OCI-LY1 (cell line): ENCODE data around the gene PLCD1.
"Not testable (repeated sequence)": the region's sequence is repeated elsewhere in the genome, so short reads cannot be mapped to it uniquely, and the experiment has no call there.

Source experiments
- H2AFZ ChIP-seq: fragments of 200-600 bp; sonication (generic), shearing (Covaris generic); 2 replicates; pipeline ENCODE4 v1.6.0; 2014; ENCODE audit warnings: antibody characterized with exemption, mild to moderate bottlenecking, low read length
- H3F3A ChIP-seq: fragments of 200-600 bp; sonication (generic), shearing (Covaris generic); 2 replicates; pipeline ENCODE4 v1.6.0; 2014; ENCODE audit warnings: mild to moderate bottlenecking, antibody characterized with exemption, low read length, moderate library complexity; ENCODE audit not compliant: insufficient read depth
- H3K27ac ChIP-seq: fragments of 200-600 bp; sonication (generic); 2 replicates; pipeline ENCODE4 v1.5.1; 2014; ENCODE audit warnings: low read length, mixed run types, mild to moderate bottlenecking, low read depth; ENCODE audit not compliant: poor library complexity, severe bottlenecking
- H3K27me3 ChIP-seq: fragments of 200-600 bp; sonication (generic); 2 replicates; pipeline ENCODE4 v1.6.0; 2014; ENCODE audit warnings: antibody characterized with exemption, mild to moderate bottlenecking, low read length, moderate library complexity; ENCODE audit not compliant: insufficient read depth
- H3K36me3 ChIP-seq: fragments of 200-600 bp; sonication (generic); 2 replicates; pipeline ENCODE4 v1.6.1; 2014; ENCODE audit warnings: mild to moderate bottlenecking, antibody characterized with exemption, low read length, moderate library complexity, mixed read lengths; ENCODE audit not compliant: insufficient read depth
- H3K4me1 ChIP-seq: fragments of 200-600 bp; sonication (generic); 2 replicates; pipeline ENCODE4 v1.5.1; 2014; ENCODE audit warnings: mild to moderate bottlenecking, low read length, moderate library complexity; ENCODE audit not compliant: insufficient read depth, severe bottlenecking
- H3K4me2 ChIP-seq: fragments of 200-600 bp; sonication (generic), shearing (Covaris generic); 2 replicates; pipeline ENCODE4 v1.6.1; 2014; ENCODE audit warnings: low read length
- H3K4me3 ChIP-seq: fragments of 200-600 bp; sonication (generic); 2 replicates; pipeline ENCODE4 v1.5.1; 2014; ENCODE audit warnings: low read length, low read depth, mild to moderate bottlenecking, mixed read lengths; ENCODE audit not compliant: poor library complexity, severe bottlenecking
- H3K79me2 ChIP-seq: fragments of 200-600 bp; shearing (Covaris generic); 2 replicates; pipeline ENCODE4 v1.6.1; 2016; ENCODE audit warnings: mixed run types, low read length, mixed read lengths; ENCODE audit not compliant: insufficient read depth
- H3K9ac ChIP-seq: fragments of 200-600 bp; sonication (generic), shearing (Covaris generic); 2 replicates; pipeline ENCODE4 v1.6.1; 2014; ENCODE audit warnings: mild to moderate bottlenecking, low read length, mixed read lengths
- H3K9me2 ChIP-seq: fragments of 200-600 bp; sonication (generic), shearing (Covaris generic); 2 replicates; pipeline ENCODE4 v1.6.1; 2014; ENCODE audit warnings: low read depth, mild to moderate bottlenecking, low read length, mixed read lengths
- H3K9me3 ChIP-seq: fragments of 200-600 bp; shearing (Covaris generic); 2 replicates; pipeline ENCODE4 v1.6.1; 2014; ENCODE audit warnings: low read length, mixed read lengths
- H4K20me1 ChIP-seq: fragments of 200-600 bp; sonication (generic), shearing (Covaris generic); 2 replicates; pipeline ENCODE4 v1.6.0; 2016; ENCODE audit warnings: mild to moderate bottlenecking, low read length; ENCODE audit not compliant: insufficient read depth
- EZH2 ChIP-seq: fragments of 200-600 bp; sonication (generic), shearing (Covaris generic); IDR thresholded peaks from 2 replicates; pipeline ENCODE4 v1.8.0; 2017; ENCODE audit warnings: borderline replicate concordance, mixed run types, mild to moderate bottlenecking, antibody characterized with exemption, low read length, moderate library complexity, mixed read lengths
- TF ChIP-seq, protein P1 (sequence below): fragments of 200-600 bp; sonication (generic), shearing (Covaris generic); IDR thresholded peaks from 2 replicates; pipeline ENCODE4 v1.5.1; 2017; ENCODE audit warnings: mild to moderate bottlenecking, antibody characterized with exemption, low read length, moderate library complexity, mixed read lengths

PLCD1 gene

DNA sequence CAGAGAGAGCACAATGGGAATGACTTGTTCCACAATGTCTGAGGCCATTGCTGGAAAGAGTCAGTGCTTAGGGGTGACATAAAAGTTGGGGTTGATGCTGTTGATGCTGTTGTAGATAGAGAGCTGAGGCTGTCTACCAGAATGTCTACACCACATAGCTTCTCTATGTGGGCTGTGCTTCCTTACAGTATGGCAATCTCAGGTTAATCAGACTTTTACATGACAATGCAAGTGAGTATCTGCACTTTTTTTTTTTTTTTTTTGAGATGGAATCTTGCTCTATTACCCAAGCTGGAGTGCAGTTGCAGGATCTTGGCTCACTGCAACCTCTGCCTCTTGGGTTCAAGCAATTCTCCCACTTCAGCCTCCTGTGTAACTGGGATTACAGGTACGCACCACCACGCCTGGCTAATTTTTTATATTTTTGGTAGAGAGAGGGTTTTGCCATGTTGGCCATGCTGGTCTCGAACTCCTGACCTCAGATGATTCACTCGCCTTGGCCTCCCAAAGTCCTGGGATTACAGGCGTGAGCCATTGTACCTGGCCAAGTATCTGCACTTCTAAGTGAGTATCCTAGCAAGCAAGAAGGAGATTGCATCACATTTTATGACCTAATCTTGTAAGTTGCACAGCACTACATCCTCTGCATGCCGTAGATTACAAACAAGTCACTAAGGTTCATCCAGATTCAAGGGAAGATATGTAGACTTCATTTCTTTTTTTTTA, 38.2 kb upstream of the PLCD1 start:
- no peak for TF ChIP-seq EZH2
- TF ChIP-seq, protein P1, sequence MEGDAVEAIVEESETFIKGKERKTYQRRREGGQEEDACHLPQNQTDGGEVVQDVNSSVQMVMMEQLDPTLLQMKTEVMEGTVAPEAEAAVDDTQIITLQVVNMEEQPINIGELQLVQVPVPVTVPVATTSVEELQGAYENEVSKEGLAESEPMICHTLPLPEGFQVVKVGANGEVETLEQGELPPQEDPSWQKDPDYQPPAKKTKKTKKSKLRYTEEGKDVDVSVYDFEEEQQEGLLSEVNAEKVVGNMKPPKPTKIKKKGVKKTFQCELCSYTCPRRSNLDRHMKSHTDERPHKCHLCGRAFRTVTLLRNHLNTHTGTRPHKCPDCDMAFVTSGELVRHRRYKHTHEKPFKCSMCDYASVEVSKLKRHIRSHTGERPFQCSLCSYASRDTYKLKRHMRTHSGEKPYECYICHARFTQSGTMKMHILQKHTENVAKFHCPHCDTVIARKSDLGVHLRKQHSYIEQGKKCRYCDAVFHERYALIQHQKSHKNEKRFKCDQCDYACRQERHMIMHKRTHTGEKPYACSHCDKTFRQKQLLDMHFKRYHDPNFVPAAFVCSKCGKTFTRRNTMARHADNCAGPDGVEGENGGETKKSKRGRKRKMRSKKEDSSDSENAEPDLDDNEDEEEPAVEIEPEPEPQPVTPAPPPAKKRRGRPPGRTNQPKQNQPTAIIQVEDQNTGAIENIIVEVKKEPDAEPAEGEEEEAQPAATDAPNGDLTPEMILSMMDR, result no peak
- Histone ChIP-seq H3K9me3 (0 out of 2 replicates have a peak, but pooled peaks cover 3% of the 10 kb centered on the region), H4K20me1 (no peaks in the 10 kb centered on the region), H3K9ac (no peak overlapping the region), H3K36me3 (no peaks in the 10 kb centered on the region), H2AFZ (no peak overlapping the region), H3K79me2 (no peaks in the 10 kb centered on the region), H3K4me1 (no peaks in the 10 kb centered on the region), H3K27me3 (no peaks in the 10 kb centered on the region), H3K27ac (no peak overlapping the region), H3F3A (no peaks in the 10 kb centered on the region), H3K4me2 (no peak overlapping the region), H3K4me3 (no peak overlapping the region), H3K9me2 (no peaks in the 10 kb centered on the region)

DNA sequence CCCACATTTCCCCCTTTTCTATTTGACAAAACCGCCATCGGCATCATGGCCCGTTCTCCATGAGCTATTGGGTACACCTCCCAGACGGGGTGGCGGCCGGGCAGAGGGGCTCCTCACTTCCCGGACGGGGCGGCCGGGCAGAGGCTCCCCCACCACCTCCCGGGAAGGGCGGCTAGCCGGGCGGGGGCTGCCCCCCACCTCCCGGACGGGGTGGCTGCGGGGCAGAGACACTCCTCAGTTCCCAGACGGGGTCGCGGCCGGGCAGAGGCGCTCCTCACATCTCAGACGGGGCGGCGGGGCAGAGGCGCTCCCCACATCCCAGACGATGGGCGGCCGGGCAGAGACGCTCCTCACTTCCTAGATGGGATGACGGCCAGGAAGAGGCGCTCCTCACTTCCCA, 35.0 kb upstream of the PLCD1 start:
- not testable (repeated sequence) for H3K9ac ChIP-seq, H3K27ac ChIP-seq, H3K9me2 ChIP-seq, H3K4me2 ChIP-seq, H3F3A ChIP-seq, H3K9me3 ChIP-seq, H4K20me1 ChIP-seq, H3K36me3 ChIP-seq, H3K79me2 ChIP-seq, H2AFZ ChIP-seq, H3K4me1 ChIP-seq, H3K27me3 ChIP-seq, H3K4me3 ChIP-seq

DNA sequence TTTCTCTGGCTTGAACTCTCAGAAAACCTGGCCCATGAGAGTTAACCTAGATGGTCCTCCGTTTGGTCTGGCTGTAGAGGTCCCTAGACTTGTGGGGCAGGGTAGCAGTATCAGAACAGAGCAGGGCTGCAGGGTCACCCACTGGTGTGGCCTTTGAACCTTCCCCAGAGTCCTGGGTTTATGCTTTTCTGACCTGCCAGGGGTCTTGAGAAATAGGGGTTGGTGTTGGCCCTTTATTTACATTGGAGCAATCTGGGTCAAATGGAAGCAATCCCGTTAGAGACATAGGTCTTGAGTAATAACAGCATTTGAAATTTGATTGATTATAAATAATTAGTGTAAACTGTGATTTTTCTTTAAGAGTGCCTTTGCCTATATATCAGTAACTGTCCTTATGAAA, 33.4 kb upstream of the PLCD1 start:
- no peak overlapping the region for H3K4me3 ChIP-seq
- H3K27ac ChIP-seq, result no peak overlapping the region
- H3K9me2 ChIP-seq, result no peaks in the 10 kb centered on the region
- H3K27me3 ChIP-seq, result no peaks in the 10 kb centered on the region
- TF ChIP-seq, protein P1, result no peak
- no peak for TF ChIP-seq EZH2
- no peaks in the 10 kb centered on the region for H4K20me1 ChIP-seq
- no peaks in the 10 kb centered on the region for H3K4me1 ChIP-seq
- H3K9me3 ChIP-seq, result 0 out of 2 replicates have a peak, but pooled peaks cover 3% of the 10 kb centered on the region
- no peak overlapping the region for H3K4me2 ChIP-seq
- H3K36me3 ChIP-seq, result no peaks in the 10 kb centered on the region
- no peaks in the 10 kb centered on the region for H3K79me2 ChIP-seq
- H2AFZ ChIP-seq, result no peak overlapping the region
- no peak overlapping the region for H3K9ac ChIP-seq
- H3F3A ChIP-seq, result no peaks in the 10 kb centered on the region

DNA sequence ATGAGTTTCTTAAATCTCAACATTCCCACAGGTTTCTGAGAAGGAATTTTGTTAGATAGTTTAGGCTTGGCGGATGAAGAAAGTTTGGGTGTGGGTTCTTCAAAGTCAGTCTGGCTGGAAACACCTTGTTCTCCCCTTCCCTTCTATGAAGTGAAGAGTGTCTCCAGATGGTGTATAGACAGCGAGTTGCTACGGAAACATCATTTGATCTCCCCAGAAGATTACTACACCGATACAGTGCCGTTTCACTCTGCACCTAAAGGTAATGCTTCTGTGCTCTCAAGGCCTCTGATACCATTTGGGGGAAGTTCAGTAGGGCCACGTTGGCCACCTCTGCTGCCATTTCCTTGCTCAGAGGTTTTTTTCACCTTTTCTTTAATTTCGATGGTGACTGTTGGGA, 30.1 kb upstream of the PLCD1 start:
- Histone ChIP-seq H3K4me1 (no peaks in the 10 kb centered on the region), H3K36me3 (no peaks in the 10 kb centered on the region), H3K27ac (no peak overlapping the region), H3K79me2 (no peaks in the 10 kb centered on the region), H3K4me2 (no peak overlapping the region), H3K4me3 (no peak overlapping the region), H3F3A (no peaks in the 10 kb centered on the region), H2AFZ (no peak overlapping the region), H3K27me3 (peaks cover 1% of the 10 kb centered on the region; the same call in 1 of the 2 replicates), H3K9me3 (no peaks in the 10 kb centered on the region), H4K20me1 (no peaks in the 10 kb centered on the region), H3K9ac (no peak overlapping the region), H3K9me2 (no peaks in the 10 kb centered on the region)
- TF ChIP-seq EZH2, result no peak
- TF ChIP-seq, protein P1, result no peak
